K562 (cell line): ENCODE data around the gene MYO16. TPM values are rescaled to one million over a fixed set of nuclear protein-coding genes. Genes with fewer than 3 reads are reported as not detected.
A peak's percentile ranks its signal among the peaks of the same experiment; 100 is the strongest.

Source experiments
- CBX5 ChIP-seq: IDR thresholded peaks from 2 replicates; pipeline ENCODE4 v1.6.1; 2014; ENCODE audit warnings: low read depth, borderline replicate concordance
- CHD7 ChIP-seq: fragments of 200-600 bp; sonication (generic); IDR thresholded peaks from one replicate; pipeline ENCODE4 v1.6.1; 2012; ENCODE audit warnings: mild to moderate bottlenecking, low read depth, low read length, inconsistent platforms
- ELF4 ChIP-seq: fragments of 450-650 bp; formaldehyde crosslinking; IDR thresholded peaks from 2 replicates; pipeline ENCODE4 v1.4.0; 2022; ENCODE audit warnings: missing genetic modification characterization
- TAF1 ChIP-seq: IDR thresholded peaks from 2 replicates; pipeline ENCODE4 v1.6.1; 2011; ENCODE audit warnings: mild to moderate bottlenecking, low read length, moderate library complexity; ENCODE audit not compliant: insufficient read depth, control insufficient read depth, severe bottlenecking; ENCODE audit errors: extremely low read depth
- ZKSCAN1 ChIP-seq: fragments of 150-350 bp; IDR thresholded peaks from 2 replicates; pipeline ENCODE4 v1.6.1; 2016; ENCODE audit warnings: low read depth, low read length
- ZNF3 ChIP-seq: fragments of 250-450 bp; sonication (Bioruptor Pico); IDR thresholded peaks from 2 replicates; pipeline ENCODE4 v1.5.0; 2021; ENCODE audit warnings: mild to moderate bottlenecking, moderate library complexity
- ZNF583 ChIP-seq: fragments of 250-450 bp; sonication (Bioruptor Pico); IDR thresholded peaks from 2 replicates; pipeline ENCODE4 v1.4.0; 2020
- ZNF592 ChIP-seq: fragments of 450-650 bp; IDR thresholded peaks from 2 replicates; pipeline ENCODE4 v1.6.1; 2017; ENCODE audit warnings: antibody characterized with exemption, mild to moderate bottlenecking
- polyA plus RNA-seq, 8 experiments: library from polyadenylated mRNA; depleted of rRNA in 4 of 8; stranded (reverse) in 5 of 8; unstranded in 3 of 8; fragments of >200 nt; fragmentation: Nextera tagmentation in 2 of 8; fragmentation: Illumina TruSeq in 1 of 8; extraction: Ambion mirVana in 2 of 8; extraction: Trizol in 1 of 8; gene quantifications; 2 replicates each; pipeline versions ENCODE4 v1.2.1 to v1.2.3, GENCODE V29; 2011 to 2014; ENCODE audit warnings: inconsistent platforms in 1 of 8, missing spikeins in 1 of 8
- total RNA-seq, 7 experiments: library from RNA; depleted of rRNA in 6 of 7; stranded (reverse); fragments of >200 nt in 6 of 7; fragmentation: Illumina TruSeq in 2 of 7; extraction: Trizol in 2 of 7; gene quantifications; 2 replicates each; pipeline versions ENCODE4 v1.2.1 to v1.2.3, GENCODE V29; 2011 to 2021; ENCODE audit warnings: low replicate concordance in 1 of 7
- TF ChIP-seq, protein P1 (sequence below), 2 experiments: IDR thresholded peaks; 2 replicates each; pipeline ENCODE4 v1.6.1; 2011; ENCODE audit warnings: borderline replicate concordance in 1 of 2, control low read depth in 1 of 2, low read depth in 1 of 2, low read length in 1 of 2, mild to moderate bottlenecking in 1 of 2, mixed read lengths in 1 of 2, moderate library complexity in 1 of 2; ENCODE audit not compliant: insufficient read depth in 1 of 2, insufficient read length in 1 of 2, poor library complexity in 1 of 2, severe bottlenecking in 1 of 2; ENCODE audit errors: extremely low read depth in 1 of 2

Gene MYO16
- total and polyA plus RNA-seq, 9 of the 15 experiments (the other 6 are each of a cell fraction or from before 2014, with no cell fraction given) = 4.3 to 45.7 (median 12.1) TPM

- TF ChIP-seq, protein P1, sequence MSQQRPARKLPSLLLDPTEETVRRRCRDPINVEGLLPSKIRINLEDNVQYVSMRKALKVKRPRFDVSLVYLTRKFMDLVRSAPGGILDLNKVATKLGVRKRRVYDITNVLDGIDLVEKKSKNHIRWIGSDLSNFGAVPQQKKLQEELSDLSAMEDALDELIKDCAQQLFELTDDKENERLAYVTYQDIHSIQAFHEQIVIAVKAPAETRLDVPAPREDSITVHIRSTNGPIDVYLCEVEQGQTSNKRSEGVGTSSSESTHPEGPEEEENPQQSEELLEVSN (IDR thresholded peaks at IDR 0.05; ENCODE audit: borderline replicate concordance in 1 of 2, extremely low read depth in 1 of 2, insufficient read depth in 1 of 2, insufficient read length in 1 of 2, low read depth in 1 of 2, low read length in 1 of 2, poor library complexity in 1 of 2, severe bottlenecking in 1 of 2) = peak; percentile 31 to 69
- TF ChIP-seq ZNF3 (CRISPR knock-in tag) (no peak), CBX5 (no peak), ELF4 (CRISPR knock-in tag) (no peak), ZNF592 (peak; percentile 91), TAF1 (no peak), ZKSCAN1 (no peak), CHD7 (no peak), ZNF583 (CRISPR knock-in tag) (no peak)
These were observed 140.0 kb downstream of the MYO16 start (continued) for GRCh38 chr13:108769213-108770070.
